Skeletal muscle satellite cell (primary cell): ENCODE data around the gene ELMO1.

Experiments used
- H3K27me3 ChIP-seq: 2 replicates; pipeline ENCODE4 v1.7.0; 2013; ENCODE audit warnings: low read length; ENCODE audit not compliant: control insufficient read depth, insufficient read depth
- H3K36me3 ChIP-seq: 2 replicates; pipeline ENCODE4 v1.7.0; 2013; ENCODE audit warnings: mild to moderate bottlenecking, control low read depth, low read length; ENCODE audit not compliant: insufficient read depth
- H3K4me1 ChIP-seq: 2 replicates; pipeline ENCODE4 v1.7.0; 2013; ENCODE audit warnings: low read length; ENCODE audit not compliant: control insufficient read depth, insufficient read depth
- H3K4me2 ChIP-seq: 2 replicates; pipeline ENCODE4 v1.7.0; 2013; ENCODE audit warnings: mild to moderate bottlenecking, low read length
- H3K4me3 ChIP-seq: 2 replicates; pipeline ENCODE4 v1.7.0; 2013; ENCODE audit warnings: low read length
- H3K9ac ChIP-seq: 2 replicates; pipeline ENCODE4 v1.7.0; 2013; ENCODE audit warnings: mild to moderate bottlenecking, low read depth, low read length, moderate library complexity
- H3K9me3 ChIP-seq: replicated peaks from 2 replicates; pipeline ENCODE4 v1.7.0; 2013; ENCODE audit warnings: mild to moderate bottlenecking, control low read depth, low read length

ELMO1 gene

DNA sequence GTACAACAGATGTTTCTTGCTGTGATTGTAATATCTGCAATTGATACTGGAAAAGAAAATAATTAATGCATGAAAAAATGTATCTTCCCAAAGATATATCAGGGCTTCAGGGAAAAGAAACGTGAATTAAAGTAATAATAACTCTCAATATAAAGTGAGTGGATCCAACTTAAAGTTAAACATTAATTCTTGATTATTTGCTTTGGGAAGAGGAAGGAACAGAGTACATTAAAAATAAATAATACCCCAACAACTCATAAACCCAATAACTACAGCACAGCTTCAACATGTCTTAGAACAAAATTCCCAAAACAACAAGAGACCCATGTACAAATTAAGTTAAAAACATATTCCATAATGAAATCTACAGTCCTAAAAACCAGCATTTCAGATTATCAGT is 33.0 kb downstream of the ELMO1 start:
- H3K4me1 ChIP-seq = no peaks in the 10 kb centered on the region
- no peaks in the 10 kb centered on the region for H3K9me3 ChIP-seq
- no peak overlapping the region for H3K4me2 ChIP-seq
- no peak overlapping the region for H3K4me3 ChIP-seq
- no peak overlapping the region for H3K9ac ChIP-seq
- no peaks in the 10 kb centered on the region for H3K27me3 ChIP-seq
- no peaks in the 10 kb centered on the region for H3K36me3 ChIP-seq

DNA sequence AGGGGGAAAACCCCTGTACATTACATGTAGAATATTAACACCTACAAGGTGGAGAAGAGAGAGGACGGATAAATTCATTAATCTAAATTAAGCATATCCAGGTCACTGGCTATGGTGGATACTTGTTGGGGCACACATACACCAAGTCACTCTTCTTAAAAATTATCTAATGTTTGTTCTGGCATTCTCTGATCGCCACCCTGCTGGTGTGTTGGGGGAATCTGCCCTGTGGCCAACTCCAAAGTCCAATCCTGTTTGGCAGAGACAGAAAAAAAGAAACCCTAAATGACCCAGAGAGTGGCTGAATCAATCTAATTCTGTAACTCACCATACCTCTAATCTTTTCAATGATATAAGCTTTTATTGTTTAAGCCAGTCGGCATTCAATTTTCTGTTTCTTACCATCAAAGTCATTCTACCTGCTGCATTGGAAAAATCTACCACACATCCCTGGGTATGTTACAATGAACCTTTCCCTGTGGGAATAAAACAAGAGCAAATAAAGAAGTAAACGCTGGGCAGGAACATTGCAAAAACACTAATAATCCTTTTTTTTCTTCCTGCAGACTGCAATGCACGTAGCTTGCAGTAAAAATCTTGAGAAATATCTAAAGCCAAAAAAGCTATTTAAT is 34.2 kb downstream of the ELMO1 start:
- H3K9ac ChIP-seq = no peak overlapping the region
- no peaks in the 10 kb centered on the region for H3K36me3 ChIP-seq
- no peaks in the 10 kb centered on the region for H3K27me3 ChIP-seq
- no peaks in the 10 kb centered on the region for H3K9me3 ChIP-seq
- H3K4me2 ChIP-seq = no peak overlapping the region
- H3K4me1 ChIP-seq = no peaks in the 10 kb centered on the region
- H3K4me3 ChIP-seq = no peak overlapping the region

DNA sequence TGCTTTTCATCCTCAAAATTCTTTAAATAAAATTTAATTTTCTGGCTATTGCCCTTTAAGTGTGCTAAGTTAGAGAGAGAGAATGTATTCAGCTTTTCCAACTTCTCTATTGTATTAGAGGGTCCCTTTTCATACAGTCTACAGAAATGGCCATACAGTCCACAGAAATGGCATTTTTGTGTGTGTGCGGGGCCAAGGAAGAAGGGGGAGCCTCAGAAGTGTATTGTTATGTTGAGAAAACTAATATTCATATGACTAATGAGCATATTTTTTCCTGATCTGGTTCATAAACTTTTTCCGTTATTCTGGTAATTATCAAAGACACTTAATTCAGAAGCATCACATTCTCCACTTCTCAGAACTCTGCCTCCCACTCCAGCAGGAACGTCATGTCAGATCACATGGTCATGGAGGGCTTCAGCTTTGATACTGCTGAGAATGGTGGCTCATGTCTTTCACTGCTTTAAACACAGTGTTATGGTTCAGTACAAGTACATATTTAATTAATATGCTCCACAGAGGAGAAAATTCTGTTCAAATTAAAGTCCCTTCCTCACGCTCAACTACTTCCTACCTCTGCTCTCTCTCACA is 37.1 kb downstream of the ELMO1 start:
- no peaks in the 10 kb centered on the region for H3K4me1 ChIP-seq
- no peaks in the 10 kb centered on the region for H3K9me3 ChIP-seq
- H3K4me3 ChIP-seq = no peak overlapping the region

DNA sequence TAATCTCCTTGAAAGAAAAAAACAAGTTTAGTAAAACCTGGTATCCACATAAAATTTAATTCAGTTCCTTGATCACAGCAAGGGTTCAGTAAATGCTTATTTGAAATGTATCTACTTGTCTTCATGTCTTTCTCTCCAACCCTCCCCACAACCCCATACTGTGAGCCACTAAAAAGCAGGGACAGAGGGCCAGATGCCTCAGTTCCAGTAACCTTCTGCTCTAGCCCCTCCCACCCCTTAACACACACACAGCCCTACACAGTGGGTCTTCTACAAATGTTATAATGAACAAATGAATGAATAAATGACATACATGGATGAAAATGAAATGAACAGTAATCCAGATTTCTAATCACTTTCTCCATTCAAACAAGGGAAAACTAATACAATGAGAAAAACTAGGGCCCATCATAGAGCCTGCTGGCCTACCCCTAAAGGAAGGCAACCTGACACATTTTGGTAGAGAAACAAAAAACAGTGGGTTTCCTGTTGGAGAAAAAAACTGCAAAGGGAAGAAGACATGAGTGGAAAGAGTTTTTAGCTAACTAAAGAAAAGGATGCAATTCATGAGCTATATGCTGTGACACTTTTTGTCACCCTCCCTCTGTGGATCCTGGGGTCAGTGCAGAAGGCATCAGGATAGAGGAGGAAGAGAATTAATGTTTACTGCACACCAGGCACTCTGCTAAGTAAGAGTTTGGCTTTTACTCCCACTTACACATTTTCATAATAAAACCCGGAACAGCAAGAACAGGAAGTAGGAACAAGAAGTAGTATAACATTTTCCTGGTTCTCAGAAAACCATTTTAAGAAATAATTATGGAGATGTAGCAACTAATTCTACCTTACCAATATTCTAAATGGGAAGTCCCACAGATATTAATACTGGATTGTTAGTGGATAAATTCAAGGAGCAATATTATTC is 38.1 kb downstream of the ELMO1 start:
- Histone ChIP-seq H3K4me3 (no peak overlapping the region), H3K36me3 (no peaks in the 10 kb centered on the region), H3K4me1 (no peaks in the 10 kb centered on the region), H3K9me3 (no peaks in the 10 kb centered on the region), H3K27me3 (no peaks in the 10 kb centered on the region), H3K4me2 (no peak overlapping the region), H3K9ac (no peak overlapping the region)

More for the DNA sequence above, 37.1 kb downstream of the ELMO1 start:
- Histone ChIP-seq H3K36me3 (no peaks in the 10 kb centered on the region), H3K4me2 (no peak overlapping the region), H3K27me3 (no peaks in the 10 kb centered on the region), H3K9ac (no peak overlapping the region)

DNA sequence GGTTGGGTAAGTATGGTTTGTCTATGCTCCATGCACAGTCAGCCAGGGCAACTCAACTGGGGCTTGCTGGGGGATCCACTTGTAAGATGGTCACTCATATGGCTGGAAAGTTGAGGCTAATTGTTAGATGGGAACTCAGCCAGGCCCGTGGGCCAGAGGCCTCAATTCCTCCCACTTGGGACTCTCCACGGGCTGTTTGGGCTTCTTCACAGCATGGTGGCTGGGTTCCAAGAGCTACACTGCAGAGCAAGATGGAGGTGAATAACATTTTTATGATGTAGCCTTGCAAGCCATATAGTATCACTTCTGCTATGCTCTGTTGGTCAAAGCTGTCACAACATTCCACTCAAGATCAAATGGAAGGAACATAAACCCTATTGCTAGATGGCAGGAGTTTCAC is 39.2 kb downstream of the ELMO1 start:
- H3K4me3 ChIP-seq = no peak overlapping the region
- H3K27me3 ChIP-seq = no peaks in the 10 kb centered on the region
- no peaks in the 10 kb centered on the region for H3K36me3 ChIP-seq
- H3K9me3 ChIP-seq = no peaks in the 10 kb centered on the region
- no peak overlapping the region for H3K9ac ChIP-seq
- H3K4me2 ChIP-seq = no peak overlapping the region
- no peaks in the 10 kb centered on the region for H3K4me1 ChIP-seq

DNA sequence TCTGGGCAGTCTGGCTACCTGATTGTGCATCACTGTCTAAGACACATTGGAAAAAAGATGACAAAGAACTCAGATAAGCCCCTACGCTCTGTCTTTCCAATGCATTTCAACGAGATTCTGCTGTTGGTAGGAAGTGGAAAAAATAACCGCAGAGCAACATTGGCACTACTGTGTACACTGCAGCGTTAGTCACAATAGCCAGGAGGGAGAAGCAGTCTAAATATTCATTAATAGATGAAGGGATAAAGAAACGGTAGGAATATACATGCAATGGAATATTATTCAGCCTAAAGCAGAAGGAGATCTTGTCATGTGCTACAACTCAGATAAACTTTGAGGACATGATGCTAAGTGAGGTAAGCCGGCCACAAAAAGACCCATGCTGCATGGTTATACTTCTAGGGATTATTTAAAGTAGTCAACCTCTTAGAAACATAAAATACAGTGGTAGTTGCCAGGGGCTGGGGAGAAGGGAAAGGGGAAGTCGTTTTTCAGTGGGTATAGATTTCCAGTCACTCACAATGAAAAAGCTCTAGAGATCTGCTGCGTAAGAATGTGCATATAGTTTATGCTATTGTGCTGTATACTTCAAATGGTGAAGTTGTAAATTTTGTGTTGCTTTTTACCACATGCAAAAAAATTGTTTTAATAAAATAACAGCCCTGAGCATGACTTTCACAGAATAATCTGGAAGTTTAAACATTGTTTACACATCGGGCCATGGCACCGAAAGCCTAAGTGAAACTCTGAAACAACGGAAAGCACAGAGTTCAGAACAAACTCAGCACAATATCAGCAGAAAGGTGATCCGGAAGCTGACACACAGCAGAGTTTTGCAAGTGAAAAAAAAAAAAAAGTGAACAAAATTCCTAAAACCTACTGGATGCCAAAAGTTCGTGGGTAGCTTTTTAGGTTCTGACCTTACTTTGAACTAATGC is 40.1 kb downstream of the ELMO1 start:
- Histone ChIP-seq H3K4me1 (no peaks in the 10 kb centered on the region), H3K4me3 (no peak overlapping the region), H3K9ac (no peak overlapping the region), H3K4me2 (no peak overlapping the region), H3K9me3 (no peaks in the 10 kb centered on the region), H3K27me3 (no peaks in the 10 kb centered on the region), H3K36me3 (no peaks in the 10 kb centered on the region)

DNA sequence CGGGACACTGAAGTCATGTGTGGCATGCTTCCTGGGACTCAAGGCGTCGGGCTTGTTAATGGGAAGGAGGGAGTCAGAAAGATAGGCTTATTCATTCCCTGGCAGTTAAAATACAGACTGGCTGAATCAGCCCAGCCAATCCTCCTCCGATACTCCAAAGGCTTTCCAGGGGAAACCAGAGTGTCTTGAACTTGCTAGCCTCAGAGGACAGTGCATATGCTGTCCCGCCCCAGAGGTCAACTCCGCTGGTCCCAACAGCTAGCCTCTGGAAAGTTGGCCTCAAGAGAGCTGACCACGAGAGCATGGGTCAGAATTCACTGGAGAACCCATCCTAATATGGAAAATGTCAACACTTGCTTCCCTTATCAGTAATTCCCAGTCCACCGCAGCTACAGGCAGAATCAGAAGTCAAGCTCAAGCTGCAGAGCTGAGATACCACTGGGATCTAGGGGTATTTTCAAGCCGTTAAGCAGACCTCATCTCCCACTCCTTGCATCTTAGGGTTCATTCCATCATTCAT is 43.0 kb downstream of the ELMO1 start:
- H3K9ac ChIP-seq = no peak overlapping the region
- no peaks in the 10 kb centered on the region for H3K9me3 ChIP-seq
- no peak overlapping the region for H3K4me2 ChIP-seq
- no peaks in the 10 kb centered on the region for H3K27me3 ChIP-seq
- no peak overlapping the region for H3K4me3 ChIP-seq
- H3K36me3 ChIP-seq = no peaks in the 10 kb centered on the region
- no peaks in the 10 kb centered on the region for H3K4me1 ChIP-seq

DNA sequence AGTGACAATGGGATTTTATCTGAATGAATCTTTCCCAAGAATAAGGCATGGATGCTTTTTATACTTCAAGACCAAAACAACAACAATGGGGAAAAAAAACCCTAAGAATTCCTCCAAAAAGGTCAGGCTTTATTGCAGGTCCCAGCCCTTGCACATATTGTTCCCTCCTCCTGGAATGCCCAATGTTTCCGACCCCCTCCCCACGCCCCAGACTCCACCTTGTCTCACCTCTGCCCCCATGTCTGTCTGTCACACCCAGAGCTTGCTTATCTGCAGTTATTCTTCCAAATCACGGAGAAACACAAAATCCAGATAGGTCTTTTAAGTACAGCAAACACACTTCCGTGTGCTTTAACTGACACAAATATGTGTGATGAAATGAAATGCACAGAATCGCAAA is 43.5 kb downstream of the ELMO1 start:
- H3K36me3 ChIP-seq = no peaks in the 10 kb centered on the region
- H3K4me1 ChIP-seq = no peaks in the 10 kb centered on the region
- H3K4me2 ChIP-seq = no peak overlapping the region
- no peak overlapping the region for H3K9ac ChIP-seq
- no peaks in the 10 kb centered on the region for H3K27me3 ChIP-seq
- no peaks in the 10 kb centered on the region for H3K9me3 ChIP-seq
- no peak overlapping the region for H3K4me3 ChIP-seq

DNA sequence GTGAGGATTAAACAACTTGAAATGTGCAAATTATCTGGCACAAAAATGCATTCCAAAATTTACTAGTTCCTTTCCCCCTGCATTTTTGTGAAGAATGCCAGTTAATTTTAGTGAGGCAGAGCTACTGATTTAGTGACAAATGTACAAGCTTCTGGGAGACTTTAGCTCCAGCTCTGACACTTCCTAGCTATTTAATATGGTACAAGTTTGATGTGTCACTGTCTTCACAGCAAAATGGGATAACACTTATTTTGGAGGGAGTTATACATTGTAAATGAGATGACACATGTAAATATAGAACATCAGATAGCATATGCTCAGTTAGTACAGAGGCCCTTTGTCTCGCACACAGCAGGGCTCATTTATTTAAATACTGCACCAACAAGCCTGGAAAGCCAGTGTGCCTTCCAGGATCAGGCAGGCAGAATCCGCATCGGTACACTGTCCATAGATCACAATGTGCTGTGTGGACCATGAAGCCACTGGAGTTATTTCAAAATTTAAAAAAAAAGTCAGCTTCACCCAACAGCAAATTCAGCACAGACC is 48.7 kb downstream of the ELMO1 start:
- Histone ChIP-seq H3K27me3 (no peaks in the 10 kb centered on the region), H3K36me3 (no peaks in the 10 kb centered on the region), H3K4me3 (no peak overlapping the region), H3K4me1 (no peaks in the 10 kb centered on the region), H3K4me2 (no peak overlapping the region), H3K9me3 (no peaks in the 10 kb centered on the region), H3K9ac (no peak overlapping the region)

DNA sequence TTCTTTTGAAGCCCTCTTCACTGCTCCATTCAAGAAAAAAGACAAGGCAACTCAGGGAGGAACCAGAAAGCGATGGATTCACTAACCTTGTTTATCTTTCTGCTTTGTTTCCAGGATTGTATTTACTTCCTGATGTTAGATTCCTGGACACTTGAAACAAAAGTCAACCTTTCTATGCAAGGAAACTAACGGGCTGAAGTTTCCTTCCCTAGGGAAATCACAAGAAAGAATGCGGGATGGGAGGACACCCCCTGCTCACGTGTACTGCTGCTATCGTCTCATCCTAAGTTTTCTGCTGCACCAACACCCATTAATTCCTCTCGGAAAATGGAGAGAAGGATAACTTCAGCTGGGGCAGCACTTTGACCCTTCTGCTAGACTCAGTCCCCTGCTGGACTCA is 50.3 kb downstream of the ELMO1 start:
- Histone ChIP-seq H3K9me3 (no peaks in the 10 kb centered on the region), H3K27me3 (no peaks in the 10 kb centered on the region), H3K9ac (no peak overlapping the region), H3K36me3 (no peaks in the 10 kb centered on the region), H3K4me3 (no peak overlapping the region), H3K4me2 (no peak overlapping the region), H3K4me1 (no peaks in the 10 kb centered on the region)
